Astrocyte (in vitro differentiated cells and primary cell): ENCODE measurements around the gene RAB17. TPM values are rescaled to one million over a fixed set of nuclear protein-coding genes. Genes with fewer than 3 reads are reported as not detected.

Experiments used
- DNase-seq: peaks from one replicate; pipeline ENCODE4 v3.0.0-alpha.2; 2010; ENCODE audit warnings: low read depth
- FAIRE-seq: peaks from 2 replicates; lab custom pipeline; 2011; peaks lifted over from hg19 to GRCh38; lab: Jason Lieb, UNC
- H2AFZ ChIP-seq: 2 replicates; pipeline ENCODE4 v1.6.0; 2012; ENCODE audit warnings: low read depth, low read length, inconsistent platforms
- H3K27ac ChIP-seq: 2 replicates; pipeline ENCODE4 v1.5.1; 2011; ENCODE audit warnings: low read depth, low read length, inconsistent platforms
- H3K27me3 ChIP-seq: 2 replicates; pipeline ENCODE4 v1.6.0; 2011; ENCODE audit warnings: low read length, inconsistent platforms; ENCODE audit not compliant: insufficient read depth
- H3K36me3 ChIP-seq: 2 replicates; pipeline ENCODE4 v1.5.1; 2011; ENCODE audit warnings: low read length, inconsistent platforms; ENCODE audit not compliant: insufficient read depth
- H3K4me1 ChIP-seq: 2 replicates; pipeline ENCODE4 v1.5.1; 2011; ENCODE audit warnings: low read length, inconsistent platforms; ENCODE audit not compliant: insufficient read depth
- H3K4me2 ChIP-seq: 2 replicates; pipeline ENCODE4 v1.6.0; 2012; ENCODE audit warnings: low read length, inconsistent platforms
- H3K4me3 ChIP-seq: 2 replicates; pipeline ENCODE4 v1.5.1; 2011; ENCODE audit warnings: low read depth, mild to moderate bottlenecking, low read length, inconsistent platforms; ENCODE audit not compliant: insufficient read depth
- H3K79me2 ChIP-seq: 2 replicates; pipeline ENCODE4 v1.6.0; 2012; ENCODE audit warnings: mild to moderate bottlenecking, low read length, inconsistent platforms; ENCODE audit not compliant: insufficient read depth
- H3K9ac ChIP-seq: 2 replicates; pipeline ENCODE4 v1.6.0; 2012; ENCODE audit warnings: mild to moderate bottlenecking, low read length, inconsistent platforms
- H3K9me3 ChIP-seq: 2 replicates; pipeline ENCODE4 v1.5.1; 2012; ENCODE audit warnings: low read depth, mild to moderate bottlenecking, low read length, inconsistent platforms; ENCODE audit not compliant: insufficient read depth
- H4K20me1 ChIP-seq: 2 replicates; pipeline ENCODE4 v1.6.0; 2012; ENCODE audit warnings: low read length, inconsistent platforms; ENCODE audit not compliant: insufficient read depth
- H3K27ac Mint-ChIP-seq: one replicate; pipeline ENCODE4 v1.8.0; 2021; ENCODE audit warnings: mild to moderate bottlenecking, mixed read lengths; ENCODE audit not compliant: unreplicated experiment
- H3K27me3 Mint-ChIP-seq: one replicate; pipeline ENCODE4 v1.8.0; 2021; ENCODE audit warnings: low read depth, mixed read lengths; ENCODE audit not compliant: unreplicated experiment
- H3K36me3 Mint-ChIP-seq: one replicate; pipeline ENCODE4 v1.8.0; 2021; ENCODE audit warnings: low read depth, mixed read lengths; ENCODE audit not compliant: unreplicated experiment
- H3K4me1 Mint-ChIP-seq: one replicate; pipeline ENCODE4 v1.8.0; 2021; ENCODE audit warnings: low read depth, mixed read lengths; ENCODE audit not compliant: unreplicated experiment
- H3K4me3 Mint-ChIP-seq: one replicate; pipeline ENCODE4 v1.8.0; 2021; ENCODE audit warnings: mild to moderate bottlenecking, moderate library complexity, mixed read lengths; ENCODE audit not compliant: unreplicated experiment
- H3K9me3 Mint-ChIP-seq: one replicate; pipeline ENCODE4 v1.8.0; 2021; ENCODE audit warnings: mild to moderate bottlenecking, mixed read lengths; ENCODE audit not compliant: unreplicated experiment
- EZH2 ChIP-seq: IDR thresholded peaks from 2 replicates; pipeline ENCODE4 v1.6.1; 2012; ENCODE audit warnings: mild to moderate bottlenecking, low read length, inconsistent platforms; ENCODE audit not compliant: insufficient read depth
- total RNA-seq: library from RNA; stranded (reverse); gene quantifications from 2 replicates; pipeline ENCODE4 v1.2.1, GENCODE V29; 2021
- TF ChIP-seq, protein P1 (sequence below): IDR thresholded peaks from 2 replicates; pipeline ENCODE4 v1.5.1; 2011; ENCODE audit warnings: low read depth, mild to moderate bottlenecking, inconsistent platforms, low read length, moderate library complexity; ENCODE audit not compliant: insufficient read depth

RAB17 gene
- total RNA-seq, 1 donor from 2014 or later: 1.4 TPM

DNA sequence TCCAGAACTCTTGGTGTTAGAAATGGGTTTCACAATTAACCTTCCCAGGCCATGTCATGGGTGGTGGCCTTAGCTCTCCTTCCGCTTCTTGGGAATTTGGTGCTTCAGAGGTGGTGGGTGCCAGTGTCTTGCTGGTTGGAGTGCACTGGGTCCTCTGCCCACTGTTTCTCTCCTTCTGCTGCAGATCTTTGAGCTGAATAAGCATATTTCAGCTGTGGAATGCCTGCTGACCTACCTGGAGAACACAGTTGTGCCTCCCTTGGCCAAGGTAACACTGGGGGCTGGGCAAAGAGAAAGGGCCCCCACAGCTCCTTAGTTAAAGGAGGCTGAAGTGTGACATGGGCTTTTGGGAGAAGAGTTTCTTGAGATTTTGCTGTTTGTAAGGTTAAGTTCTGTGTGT lies 56.2 kb downstream of the RAB17 start:
- Histone ChIP-seq H3K4me1 (peaks cover 16% of the 10 kb centered on the region), H4K20me1 (peaks cover 16% of the 10 kb centered on the region), H3K36me3 (peaks cover 38% of the 10 kb centered on the region), H3K9ac (no peak overlapping the region), H3K4me3 (no peak overlapping the region), H3K27ac (peak overlapping the region; percentile 9), H2AFZ (no peak overlapping the region), H3K27me3 (no peaks in the 10 kb centered on the region), H3K4me2 (peak overlapping the region; percentile 10), H3K9me3 (no peaks in the 10 kb centered on the region), H3K79me2 (no peaks in the 10 kb centered on the region)
- peaks cover 4% of the 10 kb centered on the region for H3K36me3 Mint-ChIP-seq
- FAIRE-seq (no peak), DNase-seq (no peak)
- no peak overlapping the region for H3K27ac Mint-ChIP-seq
- TF ChIP-seq, protein P1, sequence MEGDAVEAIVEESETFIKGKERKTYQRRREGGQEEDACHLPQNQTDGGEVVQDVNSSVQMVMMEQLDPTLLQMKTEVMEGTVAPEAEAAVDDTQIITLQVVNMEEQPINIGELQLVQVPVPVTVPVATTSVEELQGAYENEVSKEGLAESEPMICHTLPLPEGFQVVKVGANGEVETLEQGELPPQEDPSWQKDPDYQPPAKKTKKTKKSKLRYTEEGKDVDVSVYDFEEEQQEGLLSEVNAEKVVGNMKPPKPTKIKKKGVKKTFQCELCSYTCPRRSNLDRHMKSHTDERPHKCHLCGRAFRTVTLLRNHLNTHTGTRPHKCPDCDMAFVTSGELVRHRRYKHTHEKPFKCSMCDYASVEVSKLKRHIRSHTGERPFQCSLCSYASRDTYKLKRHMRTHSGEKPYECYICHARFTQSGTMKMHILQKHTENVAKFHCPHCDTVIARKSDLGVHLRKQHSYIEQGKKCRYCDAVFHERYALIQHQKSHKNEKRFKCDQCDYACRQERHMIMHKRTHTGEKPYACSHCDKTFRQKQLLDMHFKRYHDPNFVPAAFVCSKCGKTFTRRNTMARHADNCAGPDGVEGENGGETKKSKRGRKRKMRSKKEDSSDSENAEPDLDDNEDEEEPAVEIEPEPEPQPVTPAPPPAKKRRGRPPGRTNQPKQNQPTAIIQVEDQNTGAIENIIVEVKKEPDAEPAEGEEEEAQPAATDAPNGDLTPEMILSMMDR: no peak
- no peak overlapping the region for H3K4me3 Mint-ChIP-seq
- peaks cover 8% of the 10 kb centered on the region for H3K4me1 Mint-ChIP-seq
- peaks cover 6% of the 10 kb centered on the region for H3K27me3 Mint-ChIP-seq
- peaks cover 5% of the 10 kb centered on the region for H3K9me3 Mint-ChIP-seq

DNA sequence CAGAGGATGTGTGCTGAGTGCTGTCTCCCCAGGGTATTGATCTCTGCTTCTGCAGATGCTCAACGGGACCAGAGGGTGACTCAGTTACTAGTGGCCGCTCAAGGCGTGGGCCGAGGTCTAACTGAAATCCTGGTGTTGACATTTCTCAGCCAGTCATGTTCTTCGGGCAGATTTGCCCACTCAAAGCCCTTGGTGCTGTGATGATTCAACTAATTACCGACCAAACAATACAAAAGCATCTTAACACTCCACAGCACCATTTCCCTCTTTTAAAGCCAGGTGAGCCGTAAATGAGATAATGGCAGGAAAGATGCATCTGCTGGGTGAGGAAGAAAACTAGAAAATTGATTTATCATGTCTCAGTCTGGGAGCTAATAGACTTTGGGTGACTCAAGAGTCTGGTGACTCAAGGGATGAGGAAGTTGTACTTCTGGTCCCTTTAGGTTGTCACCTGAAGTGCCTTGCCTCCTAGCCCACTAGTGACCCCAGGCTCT lies 56.8 kb downstream of the RAB17 start:
- Mint-ChIP-seq H3K4me1 (peaks cover 8% of the 10 kb centered on the region), H3K9me3 (peaks cover 5% of the 10 kb centered on the region), H3K4me3 (no peak overlapping the region), H3K36me3 (peaks cover 4% of the 10 kb centered on the region), H3K27me3 (peaks cover 4% of the 10 kb centered on the region), H3K27ac (no peak overlapping the region)
- no peak overlapping the region for H2AFZ ChIP-seq
- DNase-seq (peak; percentile 63), FAIRE-seq (no peak)
- no peak overlapping the region for H3K9ac ChIP-seq
- no peaks in the 10 kb centered on the region for H3K27me3 ChIP-seq
- H3K36me3 ChIP-seq: peaks cover 44% of the 10 kb centered on the region
- no peaks in the 10 kb centered on the region for H3K9me3 ChIP-seq
- peaks cover 16% of the 10 kb centered on the region for H3K4me1 ChIP-seq
- H3K79me2 ChIP-seq: no peaks in the 10 kb centered on the region
- peaks cover 19% of the 10 kb centered on the region for H4K20me1 ChIP-seq
- H3K27ac ChIP-seq: peak overlapping the region; percentile 9
- TF ChIP-seq EZH2: no peak
- TF ChIP-seq, protein P1: no peak
- peak overlapping the region; percentile 10 for H3K4me2 ChIP-seq
- no peak overlapping the region for H3K4me3 ChIP-seq

DNA sequence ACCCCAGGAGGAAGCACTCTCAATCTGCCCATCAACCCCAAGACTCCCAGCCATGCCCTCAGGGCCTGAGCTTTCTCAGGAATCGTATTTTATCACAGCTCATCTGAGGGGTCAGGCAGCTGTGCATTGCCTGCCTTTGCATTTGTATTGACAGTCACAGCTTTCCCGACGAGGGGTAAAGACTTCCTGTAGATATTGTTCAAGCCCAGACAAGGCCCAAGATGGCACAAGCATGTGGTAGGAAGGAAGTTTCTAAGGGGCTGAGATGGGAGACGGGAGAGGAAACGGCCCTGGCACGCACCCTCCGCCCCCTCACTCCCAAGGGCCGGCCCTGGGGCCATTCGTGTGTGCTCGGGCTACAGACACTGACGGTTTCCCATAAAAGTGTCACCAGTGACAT lies 58.4 kb downstream of the RAB17 start:
- Histone ChIP-seq H2AFZ (no peak overlapping the region), H3K9ac (no peak overlapping the region), H4K20me1 (peaks cover 22% of the 10 kb centered on the region), H3K27ac (peak overlapping the region; percentile 10), H3K27me3 (no peaks in the 10 kb centered on the region), H3K4me2 (no peak overlapping the region), H3K79me2 (no peaks in the 10 kb centered on the region), H3K9me3 (no peaks in the 10 kb centered on the region), H3K4me3 (no peak overlapping the region), H3K36me3 (peaks cover 57% of the 10 kb centered on the region), H3K4me1 (peaks cover 16% of the 10 kb centered on the region)
- peaks cover under 1% of the 10 kb centered on the region for H3K27me3 Mint-ChIP-seq
- FAIRE-seq: no peak
- H3K27ac Mint-ChIP-seq: no peak overlapping the region
- TF ChIP-seq EZH2: no peak
- TF ChIP-seq, protein P1: no peak
- peaks cover 8% of the 10 kb centered on the region for H3K4me1 Mint-ChIP-seq
- no peak for DNase-seq
- peaks cover 2% of the 10 kb centered on the region for H3K9me3 Mint-ChIP-seq
- no peak overlapping the region for H3K4me3 Mint-ChIP-seq
- H3K36me3 Mint-ChIP-seq: peaks cover 4% of the 10 kb centered on the region
